ENCODE results near the gene LTB4R. TPM values are rescaled to one million over a fixed set of nuclear protein-coding genes. Genes with fewer than 3 reads are reported as not detected.
A peak's percentile ranks its signal among the peaks of the same experiment; 100 is the strongest.

LTB4R gene
- total and polyA plus RNA-seq, 2 donors from 2014 or later: 4.6 to 9.3 TPM

- Histone ChIP-seq H3K4me3 (ENCODE audit: low read length in 3 of 3) (no peak overlapping the region), H3K4me1 (ENCODE audit: control insufficient read depth in 2 of 3, insufficient read depth in 2 of 3, low read depth in 1 of 3, low read length in 3 of 3) (peaks cover 3 to 9% (median 5%) of the 10 kb centered on the region in 3 donors)
- FAIRE-seq: no peak
Measured at GRCh38 chr14:24363401-24363800, 52.1 kb downstream of the LTB4R start.

GRCh38 chr14:24364841-24365240 is 53.5 kb downstream of the LTB4R start:
- intact Hi-C loops (cut with DNase I): no loop called here
- DNase-seq (no peak), FAIRE-seq (no peak)
- Histone ChIP-seq H3K27me3 (ENCODE audit: control insufficient read depth, insufficient read depth, low read length) (no peaks in the 10 kb centered on the region), H3K4me1 (ENCODE audit: control insufficient read depth in 2 of 3, insufficient read depth in 2 of 3, low read depth in 1 of 3, low read length in 3 of 3) (peaks cover 3 to 12% (median 5%) of the 10 kb centered on the region in 3 donors), H3K9ac (ENCODE audit: low read length in 3 of 3) (no peak overlapping the region), H3K4me3 (ENCODE audit: low read length in 3 of 3) (no peak overlapping the region), H3K27ac (ENCODE audit: low read depth in 2 of 2, low read length in 2 of 2) (peak overlapping the region in 1 of 2 donors; percentile 93), H3K9me3 (ENCODE audit: control insufficient read depth in 2 of 3, insufficient read depth in 1 of 3, low read length in 3 of 3) (no peaks in the 10 kb centered on the region), H3K36me3 (ENCODE audit: control insufficient read depth in 2 of 3, insufficient read depth in 3 of 3, low read length in 3 of 3) (no peaks in the 10 kb centered on the region)
- TF ChIP-seq CTCF (IDR thresholded peaks at IDR 0.05; ENCODE audit: borderline replicate concordance, extremely low read depth, insufficient read depth): no peak

More at GRCh38 chr14:24363401-24363800, 52.1 kb downstream of the LTB4R start:
- Histone ChIP-seq H3K9me3 (ENCODE audit: control insufficient read depth in 2 of 3, insufficient read depth in 1 of 3, low read length in 3 of 3) (no peaks in the 10 kb centered on the region), H3K9ac (ENCODE audit: low read length in 3 of 3) (no peak overlapping the region), H3K27me3 (ENCODE audit: control insufficient read depth, insufficient read depth, low read length) (no peaks in the 10 kb centered on the region), H3K27ac (ENCODE audit: low read depth in 2 of 2, low read length in 2 of 2) (no peak overlapping the region), H3K36me3 (ENCODE audit: control insufficient read depth in 2 of 3, insufficient read depth in 3 of 3, low read length in 3 of 3) (no peaks in the 10 kb centered on the region)
- TF ChIP-seq CTCF (IDR thresholded peaks at IDR 0.05; ENCODE audit: borderline replicate concordance, extremely low read depth, insufficient read depth): no peak
- intact Hi-C loops (cut with DNase I): no loop called here
- no peak for DNase-seq

- intact Hi-C loops (cut with DNase I): no loop called here
- DNase-seq: peak; percentile 93 to 96 (median 94)
- H3K36me3 ChIP-seq (ENCODE audit: control insufficient read depth in 2 of 3, insufficient read depth in 3 of 3, low read length in 3 of 3): no peaks in the 10 kb centered on the region
- peak; percentile 75 for TF ChIP-seq CTCF (IDR thresholded peaks at IDR 0.05; ENCODE audit: borderline replicate concordance, extremely low read depth, insufficient read depth)
- H3K27me3 ChIP-seq (ENCODE audit: control insufficient read depth, insufficient read depth, low read length): no peaks in the 10 kb centered on the region
- FAIRE-seq: peak; percentile 47
- peaks cover 3 to 12% (median 5%) of the 10 kb centered on the region in 3 donors for H3K4me1 ChIP-seq (ENCODE audit: control insufficient read depth in 2 of 3, insufficient read depth in 2 of 3, low read depth in 1 of 3, low read length in 3 of 3)
- H3K4me3 ChIP-seq (ENCODE audit: low read length in 3 of 3): peak overlapping the region; percentile 14 to 72 (median 52)
- H3K27ac ChIP-seq (ENCODE audit: low read depth in 2 of 2, low read length in 2 of 2): peak overlapping the region; percentile 92 to 93
- no peaks in the 10 kb centered on the region for H3K9me3 ChIP-seq (ENCODE audit: control insufficient read depth in 2 of 3, insufficient read depth in 1 of 3, low read length in 3 of 3)
- peak overlapping the region in 2 of 3 donors; percentile 10 to 82 for H3K9ac ChIP-seq (ENCODE audit: low read length in 3 of 3)
Measured at GRCh38 chr14:24365600-24366412, 54.5 kb downstream of the LTB4R start.
